ENCODE data around the gene CCDC54.

The CCDC54 gene

GRCh38 chr3:107368654-107369398, 8.4 kb upstream of the CCDC54 start:
- ChIA-PET POLR2A (no interaction called here), CTCF (no interaction called here)
- no peak for DNase-seq (ENCODE audit: extremely low spot score)
- TF ChIP-seq ARNT (IDR thresholded peaks at IDR 0.05) (no peak), LEF1 (IDR thresholded peaks at IDR 0.05; ENCODE audit: borderline replicate concordance) (no peak), L3MBTL2 (conservative IDR thresholded peaks at IDR 0.05) (no peak), SP1 (IDR thresholded peaks at IDR 0.05) (no peak), FOXM1 (IDR thresholded peaks at IDR 0.05; ENCODE audit: borderline replicate concordance) (no peak), NFRKB (IDR thresholded peaks at IDR 0.05) (no peak), FOXA1 (IDR thresholded peaks at IDR 0.05) (no peak), ZNF384 (IDR thresholded peaks at IDR 0.05) (no peak), CTBP1 (IDR thresholded peaks at IDR 0.05; ENCODE audit: borderline replicate concordance) (no peak), ELF4 (IDR thresholded peaks at IDR 0.05) (no peak), SUZ12 (IDR thresholded peaks at IDR 0.05) (no peak), FOXK2 (IDR thresholded peaks at IDR 0.05) (no peak), HDGF (IDR thresholded peaks at IDR 0.05; ENCODE audit: borderline replicate concordance) (no peak), BHLHE40 (IDR thresholded peaks at IDR 0.05; ENCODE audit: borderline replicate concordance) (no peak), PKNOX1 (IDR thresholded peaks at IDR 0.05) (no peak), TARDBP (IDR thresholded peaks at IDR 0.05) (no peak)

GRCh38 chr3:107369791-107370190, 7.4 kb upstream of the CCDC54 start:
- TF ChIP-seq FOXK2 (IDR thresholded peaks at IDR 0.05) (no peak), ARNT (IDR thresholded peaks at IDR 0.05) (no peak), CTBP1 (IDR thresholded peaks at IDR 0.05; ENCODE audit: borderline replicate concordance) (no peak), L3MBTL2 (conservative IDR thresholded peaks at IDR 0.05) (no peak), FOXM1 (IDR thresholded peaks at IDR 0.05; ENCODE audit: borderline replicate concordance) (no peak), SUZ12 (IDR thresholded peaks at IDR 0.05) (no peak), TARDBP (IDR thresholded peaks at IDR 0.05) (no peak), ZNF384 (IDR thresholded peaks at IDR 0.05) (no peak), NFRKB (IDR thresholded peaks at IDR 0.05) (no peak), SP1 (IDR thresholded peaks at IDR 0.05) (no peak), HDGF (IDR thresholded peaks at IDR 0.05; ENCODE audit: borderline replicate concordance) (no peak)
- CTCF ChIA-PET = no interaction called here
- POLR2A ChIA-PET = no interaction called here
- DNase-seq (ENCODE audit: extremely low spot score) = no peak

- TF ChIP-seq PKNOX1 (IDR thresholded peaks at IDR 0.05) (peak; percentile 90), CTBP1 (IDR thresholded peaks at IDR 0.05; ENCODE audit: borderline replicate concordance) (no peak)
- ChIA-PET CTCF (interaction anchor here (0.6 kb wide), 2 partner anchors 62 to 1855 kb away, joined by 3 read pairs; no protein-coding TSS in a partner anchor), POLR2A (no interaction called here)
- DNase-seq (ENCODE audit: extremely low spot score) = peak; percentile 15
Measured at GRCh38 chr3:107370907-107371306, 6.3 kb upstream of the CCDC54 start.

GRCh38 chr3:107372506-107372905, 4.7 kb upstream of the CCDC54 start:
- ChIA-PET CTCF (no interaction called here), POLR2A (no interaction called here)
- DNase-seq (ENCODE audit: extremely low spot score) = no peak
- TF ChIP-seq ELF4 (IDR thresholded peaks at IDR 0.05) = no peak
- TF ChIP-seq FOXA1 (IDR thresholded peaks at IDR 0.05) = no peak
- no peak for TF ChIP-seq BHLHE40 (IDR thresholded peaks at IDR 0.05; ENCODE audit: borderline replicate concordance)
- TF ChIP-seq ZNF384 (IDR thresholded peaks at IDR 0.05) = no peak
- no peak for TF ChIP-seq LEF1 (IDR thresholded peaks at IDR 0.05; ENCODE audit: borderline replicate concordance)

GRCh38 chr3:107373896-107374295, 3.3 kb upstream of the CCDC54 start:
- CTCF ChIA-PET = no interaction called here
- no peak for DNase-seq (ENCODE audit: extremely low spot score)
- POLR2A ChIA-PET = no interaction called here

GRCh38 chr3:107375682-107376081, 1.6 kb upstream of the CCDC54 start:
- ChIA-PET CTCF (no interaction called here), POLR2A (no interaction called here)
- TF ChIP-seq TARDBP (IDR thresholded peaks at IDR 0.05) = no peak
- no peak for TF ChIP-seq L3MBTL2 (conservative IDR thresholded peaks at IDR 0.05)
- no peak for TF ChIP-seq LEF1 (IDR thresholded peaks at IDR 0.05; ENCODE audit: borderline replicate concordance)
- no peak for TF ChIP-seq BHLHE40 (IDR thresholded peaks at IDR 0.05; ENCODE audit: borderline replicate concordance)
- no peak for TF ChIP-seq FOXK2 (IDR thresholded peaks at IDR 0.05)
- TF ChIP-seq ZNF384 (IDR thresholded peaks at IDR 0.05) = no peak
- no peak for TF ChIP-seq PKNOX1 (IDR thresholded peaks at IDR 0.05)
- no peak for TF ChIP-seq ARNT (IDR thresholded peaks at IDR 0.05)
- TF ChIP-seq SP1 (IDR thresholded peaks at IDR 0.05) = no peak
- no peak for DNase-seq (ENCODE audit: extremely low spot score)

More at GRCh38 chr3:107373896-107374295, 3.3 kb upstream of the CCDC54 start:
- TF ChIP-seq FOXK2 (IDR thresholded peaks at IDR 0.05) = no peak
- TF ChIP-seq ELF4 (IDR thresholded peaks at IDR 0.05) = no peak
- no peak for TF ChIP-seq PKNOX1 (IDR thresholded peaks at IDR 0.05)
- no peak for TF ChIP-seq SP1 (IDR thresholded peaks at IDR 0.05)
- TF ChIP-seq NFRKB (IDR thresholded peaks at IDR 0.05) = no peak
- no peak for TF ChIP-seq TARDBP (IDR thresholded peaks at IDR 0.05)
- TF ChIP-seq CTBP1 (IDR thresholded peaks at IDR 0.05; ENCODE audit: borderline replicate concordance) = no peak
- TF ChIP-seq ZNF384 (IDR thresholded peaks at IDR 0.05) = no peak
- no peak for TF ChIP-seq ARNT (IDR thresholded peaks at IDR 0.05)
- no peak for TF ChIP-seq SUZ12 (IDR thresholded peaks at IDR 0.05)
- no peak for TF ChIP-seq L3MBTL2 (conservative IDR thresholded peaks at IDR 0.05)
- no peak for TF ChIP-seq BHLHE40 (IDR thresholded peaks at IDR 0.05; ENCODE audit: borderline replicate concordance)
- TF ChIP-seq HDGF (IDR thresholded peaks at IDR 0.05; ENCODE audit: borderline replicate concordance) = no peak

Measured in HEK293T (cell line).